WI38 (cell line): ENCODE data around the gene SLC29A2.

ENCODE experiments used
- H3K4me3 ChIP-seq: 2 replicates; pipeline ENCODE4 v1.5.1; 2011; ENCODE audit warnings: low read depth, mild to moderate bottlenecking, control low read depth, low read length
- CTCF ChIP-seq: IDR thresholded peaks from 2 replicates; pipeline ENCODE4 v1.5.1; 2012; ENCODE audit warnings: low read depth, mild to moderate bottlenecking, control low read depth, low read length

Gene SLC29A2

DNA sequence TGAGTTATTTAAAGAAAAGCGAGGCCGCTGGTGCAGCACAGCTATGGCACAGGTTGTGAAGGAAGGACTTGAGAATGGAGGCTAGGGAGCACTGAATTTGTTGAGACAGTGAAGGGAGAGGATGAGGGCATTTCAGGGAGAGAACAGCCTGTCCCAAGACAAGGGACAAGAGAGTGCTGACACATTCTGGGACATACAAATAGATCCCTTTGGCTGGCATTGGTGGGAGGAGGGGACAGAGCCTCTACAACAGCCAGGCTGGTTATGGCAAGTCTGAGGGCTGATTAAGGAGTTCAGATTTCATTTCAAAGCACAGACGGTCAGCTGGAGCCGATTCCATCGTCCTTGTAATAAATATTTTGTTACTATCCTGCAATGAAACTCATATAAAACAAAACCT, 1.7 kb upstream of the SLC29A2 start:
- H3K4me3 ChIP-seq: no peak overlapping the region
- TF ChIP-seq CTCF: no peak

DNA sequence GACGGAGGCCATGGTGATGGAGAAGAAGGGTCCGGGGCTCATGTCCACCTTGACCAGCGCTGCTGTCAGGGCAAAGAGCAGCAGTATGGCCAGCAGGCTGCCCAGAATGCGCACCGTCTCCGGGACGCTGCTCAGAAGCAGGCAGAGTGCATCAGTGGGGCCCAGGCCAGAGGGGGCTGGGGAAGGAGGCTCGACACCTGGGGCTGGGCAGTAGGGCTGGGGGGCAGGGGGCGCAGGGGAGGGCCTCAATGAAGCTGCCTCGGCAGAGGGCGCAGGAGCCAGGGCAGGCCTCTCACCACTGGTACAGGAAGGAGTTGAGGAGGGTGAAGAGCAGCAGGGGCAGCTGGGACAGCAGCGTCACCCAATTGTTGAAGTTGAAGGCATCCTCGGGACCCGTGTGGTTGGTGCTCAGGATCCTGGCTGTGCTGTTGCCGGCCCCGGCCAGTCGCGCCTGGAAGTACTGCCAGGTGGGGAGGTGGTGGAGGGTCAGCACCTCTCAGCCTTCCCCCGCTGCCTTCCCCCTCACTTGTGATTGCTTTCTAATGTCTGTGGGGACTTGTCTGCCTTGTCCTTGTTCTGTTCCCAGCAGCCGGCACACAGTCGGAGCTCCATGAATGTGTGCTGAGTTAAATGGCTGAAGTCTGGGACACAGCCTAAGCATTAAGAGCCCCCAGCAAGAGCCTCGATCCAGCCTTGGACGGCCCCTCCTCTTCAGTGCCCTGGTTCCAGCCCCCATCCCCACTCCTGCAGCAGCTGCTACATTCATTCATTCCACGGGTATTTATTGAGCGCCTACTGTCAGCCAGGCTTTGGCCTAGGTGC, 2.3 kb downstream of the SLC29A2 start:
- H3K4me3 ChIP-seq: no peak overlapping the region
- no peak for TF ChIP-seq CTCF

- no peak overlapping the region for H3K4me3 ChIP-seq
- no peak for TF ChIP-seq CTCF
These were observed 3.1 kb downstream of the SLC29A2 start for GRCh38 chr11:66368484-66368883.

- no peak overlapping the region for H3K4me3 ChIP-seq
- no peak for TF ChIP-seq CTCF
These were observed 3.8 kb downstream of the SLC29A2 start for GRCh38 chr11:66367561-66368312.

- no peak overlapping the region for H3K4me3 ChIP-seq
- no peak for TF ChIP-seq CTCF
These were observed 4.6 kb downstream of the SLC29A2 start for GRCh38 chr11:66366844-66367477.

- TF ChIP-seq CTCF: no peak
These were observed 5.6 kb downstream of the SLC29A2 start for GRCh38 chr11:66365711-66366619.

More at GRCh38 chr11:66365711-66366619, 5.6 kb downstream of the SLC29A2 start:
- no peak overlapping the region for H3K4me3 ChIP-seq
